IMR-90 (cell line): ENCODE results near the gene ILK. TPM values are rescaled to one million over a fixed set of nuclear protein-coding genes. Genes with fewer than 3 reads are reported as not detected.

Experiments used
- ATAC-seq: fragments of 200-7000 bp; cut with Tn5 transposase; 2 replicates; pipeline ENCODE4 v1.9.1; 2020; ENCODE audit warnings: low read depth, mild to moderate bottlenecking, moderate library complexity
- BruUV-seq: library from RNA; stranded (reverse); fragments of 400-500 nt; replicated peaks from 2 replicates; lab custom pipeline; 2021; lab: Mats Ljungman, UMichigan
- CTCF ChIA-PET: fragments of 300-600 bp; formaldehyde crosslinking; extraction: SDS; loops from one replicate; lab custom pipeline; 2021; ENCODE audit warnings: antibody characterized with exemption; lab: Yijun Ruan, JAX
- POLR2A ChIA-PET: fragments of 300-600 bp; sonication (Branson Sonifier 250); formaldehyde crosslinking; loops from one replicate; lab custom pipeline; 2022; ENCODE audit warnings: antibody characterized with exemption; ENCODE audit not compliant: unreplicated experiment; lab: Charles Lee
- DNase-seq: peaks from one replicate; pipeline ENCODE4 v3.0.0; 2013
- H2AFZ ChIP-seq: replicated peaks from 2 replicates; pipeline ENCODE3; 2013; ENCODE audit warnings: low read length, mild to moderate bottlenecking; ENCODE audit not compliant: poor library complexity
- H2AK5ac ChIP-seq: 2 replicates; pipeline ENCODE4 v1.6.1; 2013; ENCODE audit warnings: low read depth, low read length, inconsistent platforms
- H2AK9ac ChIP-seq: replicated peaks from 2 replicates; pipeline ENCODE3; 2013; ENCODE audit warnings: mild to moderate bottlenecking, low read depth, low read length, moderate library complexity; ENCODE audit not compliant: poor library complexity
- H2BK120ac ChIP-seq: 2 replicates; pipeline ENCODE4 v1.6.1; 2013; ENCODE audit warnings: low read depth, low read length, inconsistent platforms
- H2BK15ac ChIP-seq: 3 replicates; pipeline ENCODE4 v1.6.1; 2013; ENCODE audit warnings: low read depth, low read length, inconsistent platforms
- H2BK20ac ChIP-seq: 2 replicates; pipeline ENCODE4 v1.6.1; 2013; ENCODE audit warnings: low read depth, mild to moderate bottlenecking, inconsistent platforms, low read length, moderate library complexity
- H2BK5ac ChIP-seq: 2 replicates; pipeline ENCODE4 v1.6.1; 2013; ENCODE audit warnings: mild to moderate bottlenecking, low read depth, low read length, inconsistent platforms; ENCODE audit not compliant: poor library complexity, severe bottlenecking
- H3K14ac ChIP-seq: replicated peaks from 2 replicates; pipeline ENCODE4 v1.6.1; 2013; ENCODE audit warnings: low read depth, low read length, inconsistent platforms
- H3K18ac ChIP-seq: 2 replicates; pipeline ENCODE4 v1.6.1; 2013; ENCODE audit warnings: low read depth, low read length, control low read depth
- H3K23ac ChIP-seq: 2 replicates; pipeline ENCODE4 v1.6.1; 2013; ENCODE audit warnings: low read depth, low read length, inconsistent platforms
- H3K27ac ChIP-seq: 2 replicates; pipeline ENCODE4 v1.5.1; 2013; ENCODE audit warnings: mild to moderate bottlenecking, control low read depth, low read length; ENCODE audit not compliant: insufficient read depth
- H3K27me3 ChIP-seq: 2 replicates; pipeline ENCODE4 v1.6.1; 2013; ENCODE audit warnings: low read length; ENCODE audit not compliant: control insufficient read depth, insufficient read depth
- H3K36me3 ChIP-seq: 2 replicates; pipeline ENCODE4 v1.6.1; 2013; ENCODE audit warnings: low read length, mixed read lengths; ENCODE audit not compliant: control insufficient read depth, insufficient read depth
- H3K4ac ChIP-seq: 2 replicates; pipeline ENCODE4 v1.6.1; 2013; ENCODE audit warnings: low read depth, low read length, inconsistent platforms
- H3K4me1 ChIP-seq: 2 replicates; pipeline ENCODE4 v1.6.1; 2013; ENCODE audit warnings: low read length, mixed read lengths; ENCODE audit not compliant: control insufficient read depth, insufficient read depth
- H3K4me2 ChIP-seq: 2 replicates; pipeline ENCODE4 v1.6.1; 2013; ENCODE audit warnings: low read depth, mild to moderate bottlenecking, control low read depth, low read length, moderate library complexity
- H3K4me3 ChIP-seq: 2 replicates; pipeline ENCODE4 v1.5.1; 2013; ENCODE audit warnings: low read depth, mild to moderate bottlenecking, control low read depth, low read length, moderate library complexity; ENCODE audit not compliant: insufficient read depth
- H3K56ac ChIP-seq: 2 replicates; pipeline ENCODE4 v1.6.1; 2013; ENCODE audit warnings: low read length, inconsistent platforms; ENCODE audit not compliant: insufficient read depth; ENCODE audit errors: extremely low read depth
- H3K79me1 ChIP-seq, 2 experiments: 2 replicates each; pipeline ENCODE4 v1.6.1; 2013; ENCODE audit warnings: low read length in 2 of 2, inconsistent platforms in 1 of 2, low read depth in 1 of 2
- H3K9ac ChIP-seq: 2 replicates; pipeline ENCODE4 v1.6.1; 2013; ENCODE audit warnings: low read depth, low read length, control low read depth
- H3K9me1 ChIP-seq: 2 replicates; pipeline ENCODE4 v1.6.1; 2013; ENCODE audit warnings: low read length, inconsistent platforms; ENCODE audit not compliant: insufficient read depth
- H3K9me3 ChIP-seq: 2 replicates; pipeline ENCODE4 v1.6.1; 2013; ENCODE audit warnings: low read length; ENCODE audit not compliant: control insufficient read depth, insufficient read depth
- H4K20me1 ChIP-seq: 2 replicates; pipeline ENCODE4 v1.6.1; 2013; ENCODE audit warnings: low read length, inconsistent platforms; ENCODE audit not compliant: insufficient read depth
- H4K5ac ChIP-seq: 2 replicates; pipeline ENCODE4 v1.6.1; 2013; ENCODE audit warnings: mild to moderate bottlenecking, low read depth, low read length, control low read depth
- H4K8ac ChIP-seq, 2 experiments: 2 replicates each; pipeline ENCODE4 v1.6.1; 2013; ENCODE audit warnings: low read depth in 2 of 2, low read length in 2 of 2, control low read depth in 1 of 2, inconsistent platforms in 1 of 2
- H4K91ac ChIP-seq: 2 replicates; pipeline ENCODE4 v1.6.1; 2013; ENCODE audit warnings: low read depth, low read length, inconsistent platforms; ENCODE audit not compliant: insufficient read depth
- CEBPB ChIP-seq: IDR thresholded peaks from 2 replicates; pipeline ENCODE4 v1.6.1; 2012; ENCODE audit warnings: low read depth, low read length, improper control_type of control experiment
- NFE2L2 ChIP-seq: fragments of 150-350 bp; IDR thresholded peaks from 2 replicates; pipeline ENCODE4 v1.6.1; 2016; ENCODE audit warnings: low read depth, mild to moderate bottlenecking, low read length
- RAD21 ChIP-seq: IDR thresholded peaks from 2 replicates; pipeline ENCODE4 v1.6.1; 2012; ENCODE audit warnings: low read length, improper control_type of control experiment
- SMC3 ChIP-seq: fragments of 150-350 bp; IDR thresholded peaks from 2 replicates; pipeline ENCODE4 v1.6.1; 2016; ENCODE audit warnings: low read depth, mild to moderate bottlenecking, antibody characterized with exemption, low read length, moderate library complexity
- WGBS, 2 experiments: methylation state at CpG; one replicate each; pipeline versions ENCODE4 v1.1.5 to v1.1.7; 2013; ENCODE audit warnings: missing lambda C conversion rate in 2 of 2; ENCODE audit not compliant: insufficient read length in 1 of 2; ENCODE audit errors: extremely low coverage in 2 of 2; 5-methylcytosine and 5-hydroxymethylcytosine counted together
- dilution Hi-C: fragments of 300-500 bp; cut with HindIII; formaldehyde crosslinking; loops from one replicate; pipeline ENCODE4 v1.14.3; 2018; ENCODE audit warnings: low sequenced_read_pairs; ENCODE audit not compliant: unreplicated experiment
- in situ Hi-C: fragments of 300-500 bp; cut with MboI; formaldehyde crosslinking; loops from 3 replicates; pipeline ENCODE4 v1.14.3; 2019; ENCODE audit warnings: low sequenced_read_pairs, inconsistent platforms, mixed read lengths
- intact Hi-C: fragments of 100-400 bp; cut with micrococcal nuclease; formaldehyde crosslinking; loops from 2 replicates; pipeline ENCODE4 v1.10.0; 2022
- polyA plus RNA-seq, 3 experiments: library from polyadenylated mRNA; depleted of rRNA; stranded (reverse); fragments of >200 nt; gene quantifications; 2 replicates each; pipeline ENCODE4 v1.2.3, GENCODE V29; 2012; ENCODE audit warnings: low replicate concordance in 1 of 3
- total RNA-seq: library from RNA; depleted of rRNA; stranded (reverse); fragments of >200 nt; gene quantifications from 2 replicates; pipeline ENCODE4 v1.2.3, GENCODE V29; 2012
- TF ChIP-seq, protein P1 (sequence below): conservative IDR thresholded peaks from 2 replicates; pipeline ENCODE4 v1.5.1; 2012; ENCODE audit warnings: mild to moderate bottlenecking, low read depth, low read length, improper control_type of control experiment
- TF ChIP-seq, protein P2 (sequence below): fragments of 150-350 bp; IDR thresholded peaks from 2 replicates; pipeline ENCODE4 v1.6.1; 2016; ENCODE audit warnings: low read depth, mild to moderate bottlenecking, low read length, moderate library complexity, borderline replicate concordance

Gene ILK
- total and polyA plus RNA-seq, 2 of the 4 experiments (the other 2 are of a cell fraction), result 339 to 389 TPM

DNA sequence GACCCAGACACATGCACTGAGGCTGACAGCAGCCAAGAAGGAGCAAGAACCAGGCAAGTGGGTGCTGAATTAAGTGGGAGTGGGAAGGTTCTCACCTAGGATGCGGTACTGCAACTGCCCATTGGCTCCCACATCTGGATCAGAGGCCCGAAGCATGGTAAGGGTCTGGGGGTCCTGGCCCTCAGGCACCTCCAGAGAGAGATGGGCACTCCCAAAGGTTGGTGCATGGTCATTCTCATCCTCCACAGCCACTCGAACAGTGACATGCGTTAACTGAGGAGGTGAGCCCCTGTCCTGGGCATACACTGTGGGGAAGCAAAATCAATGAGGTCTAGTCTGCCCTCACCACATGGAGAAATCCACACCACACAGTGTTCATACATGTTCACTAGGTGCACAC is 25.0 kb downstream of the ILK start:
- no TSS peak for BruUV-seq
- no peak overlapping the region for H4K5ac ChIP-seq
- H3K79me1 ChIP-seq, result no peaks in the 10 kb centered on the region
- no peak overlapping the region for H2BK5ac ChIP-seq
- H3K4me1 ChIP-seq, result no peaks in the 10 kb centered on the region
- no peaks in the 10 kb centered on the region for H3K9me3 ChIP-seq
- H3K9ac ChIP-seq, result no peak overlapping the region
- H3K4ac ChIP-seq, result no peak overlapping the region
- H2AK5ac ChIP-seq, result no peak overlapping the region
- no peak overlapping the region for H3K56ac ChIP-seq
- 100% methylated on average over 1 of the region's 4 CpGs; no CpG with 5 or more reads in 1 of the 2 experiments for WGBS, 2 experiments
- no peak overlapping the region for H3K4me3 ChIP-seq
- no peak for DNase-seq
- no peaks in the 10 kb centered on the region for H3K9me1 ChIP-seq
- H2BK15ac ChIP-seq, result no peak overlapping the region
- ATAC-seq, result no peak
- dilution Hi-C loops, result no loop called here
- POLR2A ChIA-PET, result interaction anchor here (0.7 kb wide), 1 partner anchor 204 kb away, joined by 4 read pairs; no protein-coding TSS in a partner anchor
- no peak overlapping the region for H3K18ac ChIP-seq
- H4K8ac ChIP-seq, result no peak overlapping the region
- CTCF ChIA-PET, result interaction anchor here (0.6 kb wide), 1 partner anchor 72 kb away, joined by 4 read pairs; no protein-coding TSS in a partner anchor
- intact Hi-C loops, result no loop called here
- H4K91ac ChIP-seq, result no peak overlapping the region
- H3K23ac ChIP-seq, result no peak overlapping the region
- H2BK20ac ChIP-seq, result no peak overlapping the region
- H3K14ac ChIP-seq, result no peak overlapping the region
- no peak overlapping the region for H2AFZ ChIP-seq
- no peaks in the 10 kb centered on the region for H4K20me1 ChIP-seq
- H3K27ac ChIP-seq, result no peak overlapping the region
- no peak overlapping the region for H3K4me2 ChIP-seq
- no peaks in the 10 kb centered on the region for H3K27me3 ChIP-seq
- H2AK9ac ChIP-seq, result no peak overlapping the region
- peaks cover 78% of the 10 kb centered on the region for H3K36me3 ChIP-seq
- no peak overlapping the region for H2BK120ac ChIP-seq
- TF ChIP-seq, protein P1, sequence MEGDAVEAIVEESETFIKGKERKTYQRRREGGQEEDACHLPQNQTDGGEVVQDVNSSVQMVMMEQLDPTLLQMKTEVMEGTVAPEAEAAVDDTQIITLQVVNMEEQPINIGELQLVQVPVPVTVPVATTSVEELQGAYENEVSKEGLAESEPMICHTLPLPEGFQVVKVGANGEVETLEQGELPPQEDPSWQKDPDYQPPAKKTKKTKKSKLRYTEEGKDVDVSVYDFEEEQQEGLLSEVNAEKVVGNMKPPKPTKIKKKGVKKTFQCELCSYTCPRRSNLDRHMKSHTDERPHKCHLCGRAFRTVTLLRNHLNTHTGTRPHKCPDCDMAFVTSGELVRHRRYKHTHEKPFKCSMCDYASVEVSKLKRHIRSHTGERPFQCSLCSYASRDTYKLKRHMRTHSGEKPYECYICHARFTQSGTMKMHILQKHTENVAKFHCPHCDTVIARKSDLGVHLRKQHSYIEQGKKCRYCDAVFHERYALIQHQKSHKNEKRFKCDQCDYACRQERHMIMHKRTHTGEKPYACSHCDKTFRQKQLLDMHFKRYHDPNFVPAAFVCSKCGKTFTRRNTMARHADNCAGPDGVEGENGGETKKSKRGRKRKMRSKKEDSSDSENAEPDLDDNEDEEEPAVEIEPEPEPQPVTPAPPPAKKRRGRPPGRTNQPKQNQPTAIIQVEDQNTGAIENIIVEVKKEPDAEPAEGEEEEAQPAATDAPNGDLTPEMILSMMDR, result no peak
- TF ChIP-seq NFE2L2 (no peak), RAD21 (no peak), CEBPB (no peak), SMC3 (no peak)
- TF ChIP-seq, protein P2, sequence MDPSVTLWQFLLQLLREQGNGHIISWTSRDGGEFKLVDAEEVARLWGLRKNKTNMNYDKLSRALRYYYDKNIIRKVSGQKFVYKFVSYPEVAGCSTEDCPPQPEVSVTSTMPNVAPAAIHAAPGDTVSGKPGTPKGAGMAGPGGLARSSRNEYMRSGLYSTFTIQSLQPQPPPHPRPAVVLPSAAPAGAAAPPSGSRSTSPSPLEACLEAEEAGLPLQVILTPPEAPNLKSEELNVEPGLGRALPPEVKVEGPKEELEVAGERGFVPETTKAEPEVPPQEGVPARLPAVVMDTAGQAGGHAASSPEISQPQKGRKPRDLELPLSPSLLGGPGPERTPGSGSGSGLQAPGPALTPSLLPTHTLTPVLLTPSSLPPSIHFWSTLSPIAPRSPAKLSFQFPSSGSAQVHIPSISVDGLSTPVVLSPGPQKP, result no peak
- in situ Hi-C loops, result no loop called here
